ENCODE data around the gene STX16. TPM values are rescaled to one million over a fixed set of nuclear protein-coding genes. Genes with fewer than 3 reads are reported as not detected.
"Not testable (repeated sequence)": the region's sequence is repeated elsewhere in the genome, so short reads cannot be mapped to it uniquely, and the experiment has no call there.

Gene STX16
- polyA plus RNA-seq, 2 donors, result 27.3 to 51.0 TPM

DNA sequence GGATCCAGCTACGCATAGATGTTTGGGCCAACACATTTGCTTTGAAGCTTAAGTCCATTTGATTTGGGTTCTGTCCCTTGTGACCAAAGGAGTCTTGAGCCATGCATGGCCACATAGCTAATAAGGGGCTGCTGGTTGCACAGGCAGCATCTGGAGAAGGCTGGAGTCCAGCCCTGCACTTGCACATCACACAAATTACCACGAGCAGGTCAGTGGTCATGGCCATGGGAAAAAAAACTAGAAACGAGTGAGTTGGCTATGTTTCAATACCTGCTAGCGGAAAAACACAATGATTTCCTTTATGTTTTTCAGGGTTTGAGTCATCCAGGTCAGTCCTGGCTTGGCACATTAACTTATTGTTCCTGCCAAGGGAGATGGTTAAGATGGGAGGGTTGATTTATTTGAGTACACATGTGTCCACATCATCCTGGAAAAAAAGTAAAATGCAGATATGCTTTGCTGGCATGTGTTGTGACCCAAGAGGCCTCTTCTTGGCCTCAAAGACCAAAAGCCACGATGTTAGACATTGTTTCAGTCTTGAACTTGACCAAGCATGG is 5.6 kb upstream of the STX16 start:
- Histone ChIP-seq H3K4me3 (ENCODE audit: low read depth in 1 of 2, low read length in 2 of 2) (no peak overlapping the region), H3K4me1 (ENCODE audit: control insufficient read depth in 2 of 2, insufficient read depth in 2 of 2, low read length in 1 of 2) (peaks cover 0 to 7% of the 10 kb centered on the region in 2 donors), H3K9me3 (ENCODE audit: control insufficient read depth in 2 of 2, insufficient read depth in 1 of 2, low read depth in 1 of 2, low read length in 1 of 2) (no peaks in the 10 kb centered on the region), H3K27ac (ENCODE audit: low read depth in 2 of 2, low read length in 1 of 2) (no peak overlapping the region), H3K27me3 (ENCODE audit: control insufficient read depth in 1 of 2, insufficient read depth in 2 of 2, low read length in 2 of 2) (no peaks in the 10 kb centered on the region), H3K36me3 (ENCODE audit: control insufficient read depth in 2 of 2, insufficient read depth in 2 of 2, low read length in 1 of 2) (no peaks in the 10 kb centered on the region)
- WGBS, 2 donors, result 29 to 32% methylated on average over 5 of the region's 5 CpGs

- H3K27me3 ChIP-seq (ENCODE audit: control insufficient read depth in 1 of 2, insufficient read depth in 2 of 2, low read length in 2 of 2), result no peaks in the 10 kb centered on the region
- no peak overlapping the region for H3K4me3 ChIP-seq (ENCODE audit: low read depth in 1 of 2, low read length in 2 of 2)
- H3K27ac ChIP-seq (ENCODE audit: low read depth in 2 of 2, low read length in 1 of 2), result no peak overlapping the region
- no peaks in the 10 kb centered on the region for H3K9me3 ChIP-seq (ENCODE audit: control insufficient read depth in 2 of 2, insufficient read depth in 1 of 2, low read depth in 1 of 2, low read length in 1 of 2)
- H3K36me3 ChIP-seq (ENCODE audit: control insufficient read depth in 2 of 2, insufficient read depth in 2 of 2, low read length in 1 of 2), result no peaks in the 10 kb centered on the region
- H3K4me1 ChIP-seq (ENCODE audit: control insufficient read depth in 2 of 2, insufficient read depth in 2 of 2, low read length in 1 of 2), result peaks cover 0 to 7% of the 10 kb centered on the region in 2 donors
- 81 to 84% methylated on average over 3 of the region's 3 CpGs for WGBS, 2 donors
Observed at GRCh38 chr20:58646257-58646656, 4.8 kb upstream of the STX16 start.

GRCh38 chr20:58646703-58647102 is 4.4 kb upstream of the STX16 start:
- no peak overlapping the region for H3K4me3 ChIP-seq (ENCODE audit: low read depth in 1 of 2, low read length in 2 of 2)
- H3K27ac ChIP-seq (ENCODE audit: low read depth in 2 of 2, low read length in 1 of 2), result no peak overlapping the region
- H3K9me3 ChIP-seq (ENCODE audit: control insufficient read depth in 2 of 2, insufficient read depth in 1 of 2, low read depth in 1 of 2, low read length in 1 of 2), result no peaks in the 10 kb centered on the region
- no peaks in the 10 kb centered on the region for H3K27me3 ChIP-seq (ENCODE audit: control insufficient read depth in 1 of 2, insufficient read depth in 2 of 2, low read length in 2 of 2)
- no peaks in the 10 kb centered on the region for H3K36me3 ChIP-seq (ENCODE audit: control insufficient read depth in 2 of 2, insufficient read depth in 2 of 2, low read length in 1 of 2)
- peaks cover 0 to 7% of the 10 kb centered on the region in 2 donors for H3K4me1 ChIP-seq (ENCODE audit: control insufficient read depth in 2 of 2, insufficient read depth in 2 of 2, low read length in 1 of 2)
- WGBS, 2 donors, result 85 to 87% methylated on average over 4 of the region's 4 CpGs

DNA sequence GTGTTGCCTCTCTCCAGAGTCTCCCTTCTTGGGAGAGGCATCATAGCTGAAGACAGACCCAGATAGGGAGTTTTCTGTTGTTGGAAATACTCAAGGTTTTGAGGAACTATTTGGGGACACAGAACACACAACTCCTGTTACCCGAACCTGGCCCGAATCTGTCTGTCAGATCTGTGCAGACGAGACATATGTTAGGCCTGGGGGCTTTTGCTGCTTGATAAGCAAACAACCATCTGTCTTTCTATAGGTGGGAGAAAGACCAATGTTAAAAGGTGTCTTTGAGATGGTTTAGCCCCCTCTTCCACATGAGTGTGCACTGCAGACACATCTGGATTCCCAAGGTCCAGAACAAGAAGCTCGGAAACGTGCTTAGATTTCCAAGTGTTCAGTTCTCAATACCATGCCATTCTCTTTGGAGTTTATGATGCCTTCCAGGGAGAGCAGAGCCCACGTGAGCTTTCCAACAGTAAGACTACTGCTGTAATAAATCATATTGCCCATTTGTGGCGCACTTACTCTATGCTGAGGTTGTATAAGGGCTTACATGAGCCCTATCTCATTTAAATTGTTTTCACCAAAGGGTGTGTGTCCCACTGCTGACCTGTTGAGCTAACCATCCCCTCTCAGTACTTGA is 3.8 kb upstream of the STX16 start:
- WGBS, 2 donors, result 88 to 94% methylated on average over 7 of the region's 7 CpGs
- H3K27me3 ChIP-seq (ENCODE audit: control insufficient read depth in 1 of 2, insufficient read depth in 2 of 2, low read length in 2 of 2), result no peaks in the 10 kb centered on the region

GRCh38 chr20:58647796-58648501 is 3.1 kb upstream of the STX16 start:
- Histone ChIP-seq H3K9me3 (ENCODE audit: control insufficient read depth in 2 of 2, insufficient read depth in 1 of 2, low read depth in 1 of 2, low read length in 1 of 2) (no peaks in the 10 kb centered on the region), H3K36me3 (ENCODE audit: control insufficient read depth in 2 of 2, insufficient read depth in 2 of 2, low read length in 1 of 2) (no peaks in the 10 kb centered on the region), H3K27ac (ENCODE audit: low read depth in 2 of 2, low read length in 1 of 2) (peak overlapping the region in 1 of 2 donors; percentile 60), H3K27me3 (ENCODE audit: control insufficient read depth in 1 of 2, insufficient read depth in 2 of 2, low read length in 2 of 2) (no peaks in the 10 kb centered on the region), H3K4me1 (ENCODE audit: control insufficient read depth in 2 of 2, insufficient read depth in 2 of 2, low read length in 1 of 2) (peaks cover 0 to 7% of the 10 kb centered on the region in 2 donors), H3K4me3 (ENCODE audit: low read depth in 1 of 2, low read length in 2 of 2) (no peak overlapping the region)
- 67 to 80% methylated on average over 10 of the region's 12 CpGs for WGBS, 2 donors

More for the DNA sequence above, 3.8 kb upstream of the STX16 start:
- Histone ChIP-seq H3K4me1 (ENCODE audit: control insufficient read depth in 2 of 2, insufficient read depth in 2 of 2, low read length in 1 of 2) (peaks cover 0 to 7% of the 10 kb centered on the region in 2 donors), H3K27ac (ENCODE audit: low read depth in 2 of 2, low read length in 1 of 2) (peak overlapping the region in 1 of 2 donors; percentile 60), H3K4me3 (ENCODE audit: low read depth in 1 of 2, low read length in 2 of 2) (no peak overlapping the region), H3K9me3 (ENCODE audit: control insufficient read depth in 2 of 2, insufficient read depth in 1 of 2, low read depth in 1 of 2, low read length in 1 of 2) (no peaks in the 10 kb centered on the region), H3K36me3 (ENCODE audit: control insufficient read depth in 2 of 2, insufficient read depth in 2 of 2, low read length in 1 of 2) (no peaks in the 10 kb centered on the region)

DNA sequence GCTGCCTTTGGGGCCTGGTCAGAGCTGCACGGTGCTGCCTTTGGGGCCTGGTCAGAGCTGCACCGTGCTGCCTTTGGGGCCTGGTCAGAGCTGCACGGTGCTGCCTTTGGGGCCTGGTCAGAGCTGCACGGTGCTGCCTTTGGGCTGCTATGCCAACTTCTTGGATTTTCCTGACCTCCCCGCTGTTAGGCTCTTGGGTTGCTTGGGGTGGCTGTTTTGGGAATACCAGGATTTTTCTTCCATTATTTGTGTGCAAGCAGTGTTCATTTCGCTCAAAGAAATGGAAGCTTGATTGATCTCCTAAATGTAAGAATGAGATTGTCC is 2.6 kb upstream of the STX16 start:
- not testable (repeated sequence) for H3K27me3 ChIP-seq (ENCODE audit: control insufficient read depth in 1 of 2, insufficient read depth in 2 of 2, low read length in 2 of 2); H3K36me3 ChIP-seq (ENCODE audit: control insufficient read depth in 2 of 2, insufficient read depth in 2 of 2, low read length in 1 of 2); H3K4me3 ChIP-seq (ENCODE audit: low read depth in 1 of 2, low read length in 2 of 2); H3K4me1 ChIP-seq (ENCODE audit: control insufficient read depth in 2 of 2, insufficient read depth in 2 of 2, low read length in 1 of 2); H3K9me3 ChIP-seq (ENCODE audit: control insufficient read depth in 2 of 2, insufficient read depth in 1 of 2, low read depth in 1 of 2, low read length in 1 of 2); H3K27ac ChIP-seq (ENCODE audit: low read depth in 2 of 2, low read length in 1 of 2)
- 83 to 88% methylated on average over 6 of the region's 6 CpGs for WGBS, 2 donors

GRCh38 chr20:58649288-58650180 is 1.5 kb upstream of the STX16 start:
- no peaks in the 10 kb centered on the region for H3K27me3 ChIP-seq (ENCODE audit: control insufficient read depth in 1 of 2, insufficient read depth in 2 of 2, low read length in 2 of 2)
- peaks cover 0 to 7% of the 10 kb centered on the region in 2 donors for H3K4me1 ChIP-seq (ENCODE audit: control insufficient read depth in 2 of 2, insufficient read depth in 2 of 2, low read length in 1 of 2)
- H3K36me3 ChIP-seq (ENCODE audit: control insufficient read depth in 2 of 2, insufficient read depth in 2 of 2, low read length in 1 of 2), result no peaks in the 10 kb centered on the region
- H3K4me3 ChIP-seq (ENCODE audit: low read depth in 1 of 2, low read length in 2 of 2), result peak overlapping the region; percentile 49 to 91
- peak overlapping the region; percentile 92 to 99 for H3K27ac ChIP-seq (ENCODE audit: low read depth in 2 of 2, low read length in 1 of 2)
- WGBS, 2 donors, result 12 to 20% methylated on average over 73 of the region's 73 CpGs
- H3K9me3 ChIP-seq (ENCODE audit: control insufficient read depth in 2 of 2, insufficient read depth in 1 of 2, low read depth in 1 of 2, low read length in 1 of 2), result no peaks in the 10 kb centered on the region

DNA sequence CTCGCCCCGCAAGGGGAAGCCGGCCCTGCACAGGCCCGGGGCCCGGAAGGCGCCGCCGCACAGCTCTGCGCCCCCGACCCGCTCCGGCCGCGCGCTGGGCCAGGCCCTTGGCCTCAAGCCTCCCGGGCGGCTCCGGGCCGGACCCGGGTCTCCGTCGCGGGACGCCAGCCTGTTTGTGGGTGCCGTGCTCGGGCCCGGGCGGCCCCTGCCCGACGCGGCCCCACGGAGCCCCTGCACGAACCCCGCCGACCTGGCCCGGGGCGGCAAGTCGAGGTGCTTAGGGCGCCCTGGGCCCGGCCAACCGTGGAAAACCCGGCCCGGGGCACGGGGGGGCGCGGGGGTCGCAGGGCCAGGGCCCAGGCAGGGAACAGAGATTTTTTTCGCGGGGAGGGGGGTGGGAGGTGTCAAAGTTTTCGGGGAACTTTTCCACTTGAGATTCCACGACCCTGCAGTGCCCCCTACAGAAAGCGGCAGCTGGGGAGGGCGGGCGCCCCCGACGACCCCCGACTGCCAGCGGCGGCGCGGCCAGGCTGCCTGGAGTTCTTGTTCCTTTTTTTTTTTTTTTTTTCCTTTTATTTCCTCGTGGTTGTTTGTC is 805 bp upstream of the STX16 start:
- H3K4me3 ChIP-seq (ENCODE audit: low read depth in 1 of 2, low read length in 2 of 2), result peak overlapping the region; percentile 49 to 91
- peaks cover 0 to 6% of the 10 kb centered on the region in 2 donors for H3K4me1 ChIP-seq (ENCODE audit: control insufficient read depth in 2 of 2, insufficient read depth in 2 of 2, low read length in 1 of 2)
- H3K27me3 ChIP-seq (ENCODE audit: control insufficient read depth in 1 of 2, insufficient read depth in 2 of 2, low read length in 2 of 2), result no peaks in the 10 kb centered on the region
- WGBS, 2 donors, result 1% methylated on average over 49 to 62 of the region's 62 CpGs
- no peaks in the 10 kb centered on the region for H3K9me3 ChIP-seq (ENCODE audit: control insufficient read depth in 2 of 2, insufficient read depth in 1 of 2, low read depth in 1 of 2, low read length in 1 of 2)
- H3K27ac ChIP-seq (ENCODE audit: low read depth in 2 of 2, low read length in 1 of 2), result peak overlapping the region; percentile 92 to 99
- no peaks in the 10 kb centered on the region for H3K36me3 ChIP-seq (ENCODE audit: control insufficient read depth in 2 of 2, insufficient read depth in 2 of 2, low read length in 1 of 2)

GRCh38 chr20:58651559-58651945 is 469 bp downstream of the STX16 start:
- Histone ChIP-seq H3K36me3 (ENCODE audit: control insufficient read depth in 2 of 2, insufficient read depth in 2 of 2, low read length in 1 of 2) (no peaks in the 10 kb centered on the region), H3K9me3 (ENCODE audit: control insufficient read depth in 2 of 2, insufficient read depth in 1 of 2, low read depth in 1 of 2, low read length in 1 of 2) (no peaks in the 10 kb centered on the region), H3K4me1 (ENCODE audit: control insufficient read depth in 2 of 2, insufficient read depth in 2 of 2, low read length in 1 of 2) (no peaks in the 10 kb centered on the region), H3K27me3 (ENCODE audit: control insufficient read depth in 1 of 2, insufficient read depth in 2 of 2, low read length in 2 of 2) (no peaks in the 10 kb centered on the region), H3K4me3 (ENCODE audit: low read depth in 1 of 2, low read length in 2 of 2) (peak overlapping the region; percentile 84 to 91), H3K27ac (ENCODE audit: low read depth in 2 of 2, low read length in 1 of 2) (peak overlapping the region; percentile 92 to 99)
- 0% methylated on average over 18 of the region's 18 CpGs for WGBS, 2 donors

Measured in esophagus (tissue), 2 donors.